Adrenal gland (tissue), 5 donors: ENCODE data around the gene LLGL2.

Source experiments
- POLR2A ChIP-seq, 2 donors: fragments of 450-650 bp; IDR thresholded peaks; one replicate each; pipeline ENCODE4 v1.6.1; 2017; ENCODE audit warnings: antibody characterized with exemption in 2 of 2, mild to moderate bottlenecking in 2 of 2, moderate library complexity in 1 of 2
- TF ChIP-seq, protein P1 (sequence below), 6 experiments: fragments of 450-650 bp in 4 of 6; fragments of 200-600 bp in 2 of 6; sonication (generic) in 1 of 6; IDR thresholded peaks; 1 replicate in 5 of 6; 2 replicates in 1 of 6; pipeline versions ENCODE4 v1.5.1 to v1.8.0; 2016 to 2021; ENCODE audit warnings: antibody characterized with exemption in 6 of 6, mild to moderate bottlenecking in 2 of 6, moderate library complexity in 1 of 6
- donor health status: DM: no; HTN: no; CAD: no.

DNA sequence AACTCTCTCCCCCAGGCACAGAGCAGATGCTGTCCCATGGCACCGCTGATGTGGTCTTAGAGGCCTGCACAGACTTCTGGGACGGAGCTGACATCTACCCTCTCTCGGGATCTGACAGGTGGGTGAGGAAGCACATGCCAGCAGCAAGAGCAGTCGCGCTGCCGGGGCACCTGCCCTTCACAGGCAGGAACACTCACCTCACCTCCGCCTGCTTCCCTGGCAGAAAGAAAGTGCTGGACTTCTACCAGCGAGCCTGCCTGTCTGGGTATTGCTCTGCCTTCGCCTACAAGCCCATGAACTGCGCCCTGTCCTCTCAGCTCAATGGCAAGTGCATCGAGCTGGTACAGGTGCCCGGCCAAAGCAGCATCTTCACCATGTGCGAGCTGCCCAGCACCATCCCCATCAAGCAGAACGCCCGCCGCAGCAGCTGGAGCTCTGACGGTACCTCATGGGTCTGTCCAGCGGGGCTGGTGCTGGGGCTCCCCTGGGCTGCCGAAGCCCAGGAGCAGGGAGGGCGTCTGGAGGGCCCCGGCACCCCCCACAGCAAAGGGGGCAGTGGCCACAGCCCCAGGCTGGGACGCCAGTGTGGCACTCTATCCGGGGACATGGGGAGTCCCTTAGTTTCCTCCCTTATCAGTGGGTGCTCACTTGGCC is 31.9 kb upstream of the LLGL2 start:
- TF ChIP-seq, protein P1, sequence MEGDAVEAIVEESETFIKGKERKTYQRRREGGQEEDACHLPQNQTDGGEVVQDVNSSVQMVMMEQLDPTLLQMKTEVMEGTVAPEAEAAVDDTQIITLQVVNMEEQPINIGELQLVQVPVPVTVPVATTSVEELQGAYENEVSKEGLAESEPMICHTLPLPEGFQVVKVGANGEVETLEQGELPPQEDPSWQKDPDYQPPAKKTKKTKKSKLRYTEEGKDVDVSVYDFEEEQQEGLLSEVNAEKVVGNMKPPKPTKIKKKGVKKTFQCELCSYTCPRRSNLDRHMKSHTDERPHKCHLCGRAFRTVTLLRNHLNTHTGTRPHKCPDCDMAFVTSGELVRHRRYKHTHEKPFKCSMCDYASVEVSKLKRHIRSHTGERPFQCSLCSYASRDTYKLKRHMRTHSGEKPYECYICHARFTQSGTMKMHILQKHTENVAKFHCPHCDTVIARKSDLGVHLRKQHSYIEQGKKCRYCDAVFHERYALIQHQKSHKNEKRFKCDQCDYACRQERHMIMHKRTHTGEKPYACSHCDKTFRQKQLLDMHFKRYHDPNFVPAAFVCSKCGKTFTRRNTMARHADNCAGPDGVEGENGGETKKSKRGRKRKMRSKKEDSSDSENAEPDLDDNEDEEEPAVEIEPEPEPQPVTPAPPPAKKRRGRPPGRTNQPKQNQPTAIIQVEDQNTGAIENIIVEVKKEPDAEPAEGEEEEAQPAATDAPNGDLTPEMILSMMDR (IDR thresholded peaks at IDR 0.05): no peak
- no peak for TF ChIP-seq POLR2A (IDR thresholded peaks at IDR 0.05)
